Naive thymus-derived CD4-positive, alpha-beta T cell (primary cell): Measurements from ENCODE around the gene DDC. TPM values are rescaled to one million over a fixed set of nuclear protein-coding genes. Genes with fewer than 3 reads are reported as not detected.

Experiments
- ATAC-seq: fragments of 150-1000 bp; cut with Tn5 transposase; 2 replicates; pipeline ENCODE4 v1.10.0; 2021; ENCODE audit warnings: mild to moderate bottlenecking, moderate library complexity
- CTCF ChIA-PET: fragments of 350-600 bp; sonication (Branson Sonifier 250); formaldehyde crosslinking; loops from one replicate; lab custom pipeline; 2021; ENCODE audit warnings: antibody characterized with exemption; lab: Charles Lee
- POLR2A ChIA-PET: fragments of 350-600 bp; sonication (Branson Sonifier 250); formaldehyde crosslinking; loops from one replicate; lab custom pipeline; 2021; ENCODE audit warnings: antibody characterized with exemption, inconsistent platforms; lab: Charles Lee
- DNase-seq, 9 donors: peaks; one replicate each; pipeline versions ENCODE4 v3.0.0 to v3.0.0-alpha.2; 2020 to 2022; ENCODE audit warnings: mixed read lengths in 1 of 9
- H3K27ac ChIP-seq: one replicate; pipeline ENCODE4 v1.7.0; 2013; ENCODE audit warnings: mild to moderate bottlenecking, low read depth, low read length, moderate library complexity
- H3K27me3 ChIP-seq, 2 donors: one replicate each; pipeline ENCODE4 v1.7.0; 2013; ENCODE audit warnings: low read length in 2 of 2, mild to moderate bottlenecking in 2 of 2, moderate library complexity in 2 of 2; ENCODE audit not compliant: control insufficient read depth in 2 of 2, insufficient read depth in 2 of 2
- H3K36me3 ChIP-seq, 3 experiments: 1 replicate in 2 of 3; 2 replicates in 1 of 3; pipeline ENCODE4 v1.7.0; 2013; ENCODE audit warnings: low read length in 3 of 3, mild to moderate bottlenecking in 3 of 3, moderate library complexity in 1 of 3; ENCODE audit not compliant: insufficient read depth in 3 of 3, control insufficient read depth in 2 of 3
- H3K4me1 ChIP-seq, 2 donors: one replicate each; pipeline ENCODE4 v1.7.0; 2013; ENCODE audit warnings: low read length in 2 of 2, mild to moderate bottlenecking in 2 of 2, moderate library complexity in 1 of 2; ENCODE audit not compliant: control insufficient read depth in 2 of 2, insufficient read depth in 2 of 2
- H3K4me3 ChIP-seq: 2 replicates; pipeline ENCODE4 v1.7.0; 2013; ENCODE audit warnings: mild to moderate bottlenecking, low read length
- H3K9me3 ChIP-seq, 3 experiments: 1 replicate in 2 of 3; 2 replicates in 1 of 3; pipeline ENCODE4 v1.7.0; 2013; ENCODE audit warnings: low read length in 3 of 3; ENCODE audit not compliant: control insufficient read depth in 2 of 3
- H3K27ac Mint-ChIP-seq, 9 donors: one replicate each; pipeline ENCODE4 v1.8.0; 2020 to 2022; ENCODE audit warnings: mixed read lengths in 9 of 9, mild to moderate bottlenecking in 8 of 9, moderate library complexity in 5 of 9, inconsistent platforms in 2 of 9
- H3K27me3 Mint-ChIP-seq, 5 donors: one replicate each; pipeline ENCODE4 v1.8.0; 2021 to 2022; ENCODE audit warnings: mixed read lengths in 5 of 5, mild to moderate bottlenecking in 1 of 5
- H3K36me3 Mint-ChIP-seq, 5 donors: one replicate each; pipeline ENCODE4 v1.8.0; 2020 to 2022; ENCODE audit warnings: mixed read lengths in 5 of 5, mild to moderate bottlenecking in 3 of 5, inconsistent platforms in 1 of 5
- H3K4me1 Mint-ChIP-seq, 7 donors: one replicate each; pipeline ENCODE4 v1.8.0; 2020 to 2022; ENCODE audit warnings: mixed read lengths in 7 of 7, mild to moderate bottlenecking in 3 of 7, inconsistent platforms in 1 of 7
- H3K4me3 Mint-ChIP-seq, 10 donors: one replicate each; pipeline ENCODE4 v1.8.0; 2020 to 2022; ENCODE audit warnings: mild to moderate bottlenecking in 10 of 10, mixed read lengths in 10 of 10, moderate library complexity in 6 of 10, inconsistent platforms in 2 of 10
- H3K9me3 Mint-ChIP-seq, 11 donors: one replicate each; pipeline ENCODE4 v1.8.0; 2020 to 2022; ENCODE audit warnings: mixed read lengths in 11 of 11, mild to moderate bottlenecking in 4 of 11, inconsistent platforms in 1 of 11, moderate library complexity in 1 of 11
- intact Hi-C, 2 donors: fragments of 100-400 bp; cut with micrococcal nuclease; formaldehyde crosslinking; loops; one replicate each; pipeline ENCODE4 v1.15.1; 2023
- polyA plus RNA-seq, 2 donors: library from polyadenylated mRNA; unstranded; fragments of 300-500 nt; fragmentation: Illumina TruSeq; gene quantifications; one replicate each; pipeline ENCODE4 v1.2.3, GENCODE V29; 2021
- total RNA-seq, 6 experiments: library from RNA in 5 of 6; stranded (reverse) in 5 of 6; gene quantifications; 1 replicate in 5 of 6; 2 replicates in 1 of 6; pipeline ENCODE4 v1.2.3 and lab custom pipeline; 2021 to 2026

The DDC gene
- total and polyA plus RNA-seq, 7 experiments from 2014 or later = not detected

DNA sequence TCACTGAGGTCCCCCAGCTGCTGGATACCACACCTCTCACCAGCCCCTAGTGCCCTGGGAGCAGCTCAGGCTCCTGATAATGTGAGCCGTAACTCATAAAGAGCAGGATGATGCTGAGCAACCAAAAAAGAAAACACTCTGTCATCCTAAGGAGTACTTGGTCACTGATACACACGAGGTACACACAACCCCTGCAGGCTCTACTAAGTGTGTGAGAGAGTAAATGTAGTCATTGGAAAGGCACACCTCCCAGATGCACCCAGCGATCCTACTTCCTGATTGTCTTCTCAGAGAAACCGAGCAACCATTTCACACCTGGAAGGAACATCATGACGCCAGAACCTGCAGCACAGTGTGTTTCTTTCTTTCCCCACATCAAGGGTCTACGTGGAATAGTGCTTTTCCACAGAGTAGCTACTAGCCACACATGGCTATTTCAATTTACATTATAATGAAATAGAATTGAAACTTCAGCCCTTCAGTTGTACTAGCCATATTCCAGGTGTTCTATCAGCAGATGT, 149.3 kb downstream of the DDC start:
- peak in 1 of 9 donors; percentile 33 for DNase-seq
- ATAC-seq = no peak
- Histone ChIP-seq H3K4me1 (peaks cover 0 to 22% of the 10 kb centered on the region in 2 donors), H3K27me3 (no peaks in the 10 kb centered on the region), H3K4me3 (no peak overlapping the region), H3K9me3 (no peaks in the 10 kb centered on the region), H3K27ac (no peak overlapping the region), H3K36me3 (no peaks in the 10 kb centered on the region)
- ChIA-PET POLR2A (interaction anchor here (0.5 to 1.8 kb wide), 11 partner anchors 8 to 323 kb away, joined by 3 to 5 read pairs (median 3); partner anchors contain the start of gene ZPBP), CTCF (interaction anchor here (0.7 to 7.1 kb wide), 8 partner anchors 17 to 322 kb away, joined by 3 to 77 read pairs (median 16); partner anchors contain the start of gene ZPBP)
- H3K27me3 Mint-ChIP-seq = no peaks in the 10 kb centered on the region
- H3K4me1 Mint-ChIP-seq = peaks cover 19 to 43% (median 34%) of the 10 kb centered on the region in 7 donors
- peak overlapping the region; percentile 70 to 84 (median 81) for H3K4me3 Mint-ChIP-seq
- no peaks in the 10 kb centered on the region for H3K9me3 Mint-ChIP-seq
- H3K36me3 Mint-ChIP-seq = no peaks in the 10 kb centered on the region
- peak overlapping the region; percentile 19 to 88 (median 60) for H3K27ac Mint-ChIP-seq
- intact Hi-C loops = loop anchor here in 1 of 2 donors (2.0 kb wide), 1 partner anchor 33 kb away; no protein-coding TSS in a partner anchor

GRCh38 chr7:50413561-50413960, 151.6 kb downstream of the DDC start:
- no peaks in the 10 kb centered on the region for H3K36me3 Mint-ChIP-seq
- no peak overlapping the region for H3K4me3 Mint-ChIP-seq
- Histone ChIP-seq H3K27ac (no peak overlapping the region), H3K27me3 (no peaks in the 10 kb centered on the region), H3K4me3 (no peak overlapping the region), H3K4me1 (peaks cover 0 to 31% of the 10 kb centered on the region in 2 donors), H3K36me3 (no peaks in the 10 kb centered on the region), H3K9me3 (no peaks in the 10 kb centered on the region)
- H3K27ac Mint-ChIP-seq = peak overlapping the region in 1 of 9 donors; percentile 8
- no peak for ATAC-seq
- H3K4me1 Mint-ChIP-seq = peaks cover 32 to 64% (median 57%) of the 10 kb centered on the region in 7 donors
- DNase-seq = no peak
- no peaks in the 10 kb centered on the region for H3K9me3 Mint-ChIP-seq
- intact Hi-C loops = no loop called here
- H3K27me3 Mint-ChIP-seq = no peaks in the 10 kb centered on the region
- CTCF ChIA-PET = no interaction called here
- POLR2A ChIA-PET = interaction anchor here (0.5 to 1.6 kb wide), 2 partner anchors 156 to 208 kb away, joined by 3 to 4 read pairs; no protein-coding TSS in a partner anchor

GRCh38 chr7:50412973-50413372, 152.2 kb downstream of the DDC start:
- ChIA-PET POLR2A (interaction anchor here (1.6 kb wide), 1 partner anchor 208 kb away, joined by 4 read pairs; no protein-coding TSS in a partner anchor), CTCF (interaction anchor here (0.7 to 1.4 kb wide), 2 partner anchors 12 to 44 kb away, joined by 3 to 4 read pairs; no protein-coding TSS in a partner anchor)
- Mint-ChIP-seq H3K27ac (peak overlapping the region in 1 of 9 donors; percentile 7), H3K36me3 (peaks cover 0 to 4% (median 0%) of the 10 kb centered on the region in 5 donors), H3K4me1 (peaks cover 36 to 69% (median 62%) of the 10 kb centered on the region in 7 donors), H3K27me3 (no peaks in the 10 kb centered on the region), H3K4me3 (no peak overlapping the region), H3K9me3 (no peaks in the 10 kb centered on the region)
- intact Hi-C loops = no loop called here
- Histone ChIP-seq H3K27ac (no peak overlapping the region), H3K4me1 (peaks cover 0 to 31% of the 10 kb centered on the region in 2 donors), H3K36me3 (no peaks in the 10 kb centered on the region), H3K27me3 (no peaks in the 10 kb centered on the region), H3K9me3 (no peaks in the 10 kb centered on the region), H3K4me3 (no peak overlapping the region)
- ATAC-seq = no peak
- DNase-seq = no peak

DNA sequence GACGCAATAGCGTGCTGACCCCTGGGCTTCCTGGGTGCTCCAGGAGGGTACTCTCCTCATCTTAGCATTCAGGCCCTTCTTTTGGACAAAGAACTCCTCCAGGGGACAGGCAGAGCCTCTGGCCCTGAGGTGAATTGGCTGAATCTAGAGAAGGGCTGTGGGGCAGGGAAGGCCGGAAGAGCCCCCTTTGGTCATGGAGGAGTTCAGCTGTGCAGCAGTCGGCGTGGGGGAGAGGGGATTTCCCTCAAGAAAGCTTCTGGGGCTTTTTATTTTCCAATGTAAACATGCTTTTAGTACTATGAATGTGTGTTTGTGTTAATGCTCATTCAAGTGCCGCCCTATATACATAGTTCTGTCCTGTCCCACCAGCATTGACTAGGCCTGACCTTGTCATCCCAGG, 153.9 kb downstream of the DDC start:
- Mint-ChIP-seq H3K27ac (peak overlapping the region in 6 of 9 donors; percentile 24 to 73 (median 56)), H3K36me3 (peaks cover 0 to 6% (median 0%) of the 10 kb centered on the region in 5 donors), H3K4me3 (peak overlapping the region in 2 of 10 donors; percentile 36 to 53), H3K27me3 (no peaks in the 10 kb centered on the region), H3K4me1 (peaks cover 42 to 69% (median 63%) of the 10 kb centered on the region in 7 donors), H3K9me3 (no peaks in the 10 kb centered on the region)
- peaks cover 0 to 19% of the 10 kb centered on the region in 2 donors for H3K4me1 ChIP-seq
- intact Hi-C loops = no loop called here
- no peak overlapping the region for H3K4me3 ChIP-seq
- ChIA-PET POLR2A (interaction anchor here (0.6 to 1.4 kb wide), 3 partner anchors 39 to 278 kb away, joined by 3 to 5 read pairs (median 4); no protein-coding TSS in a partner anchor), CTCF (interaction anchor here (1.4 kb wide), 1 partner anchor 267 kb away, joined by 3 read pairs; no protein-coding TSS in a partner anchor)
- DNase-seq (no peak), ATAC-seq (no peak)
- no peak overlapping the region for H3K27ac ChIP-seq
- H3K9me3 ChIP-seq = no peaks in the 10 kb centered on the region
- no peaks in the 10 kb centered on the region for H3K36me3 ChIP-seq
- H3K27me3 ChIP-seq = no peaks in the 10 kb centered on the region

DNA sequence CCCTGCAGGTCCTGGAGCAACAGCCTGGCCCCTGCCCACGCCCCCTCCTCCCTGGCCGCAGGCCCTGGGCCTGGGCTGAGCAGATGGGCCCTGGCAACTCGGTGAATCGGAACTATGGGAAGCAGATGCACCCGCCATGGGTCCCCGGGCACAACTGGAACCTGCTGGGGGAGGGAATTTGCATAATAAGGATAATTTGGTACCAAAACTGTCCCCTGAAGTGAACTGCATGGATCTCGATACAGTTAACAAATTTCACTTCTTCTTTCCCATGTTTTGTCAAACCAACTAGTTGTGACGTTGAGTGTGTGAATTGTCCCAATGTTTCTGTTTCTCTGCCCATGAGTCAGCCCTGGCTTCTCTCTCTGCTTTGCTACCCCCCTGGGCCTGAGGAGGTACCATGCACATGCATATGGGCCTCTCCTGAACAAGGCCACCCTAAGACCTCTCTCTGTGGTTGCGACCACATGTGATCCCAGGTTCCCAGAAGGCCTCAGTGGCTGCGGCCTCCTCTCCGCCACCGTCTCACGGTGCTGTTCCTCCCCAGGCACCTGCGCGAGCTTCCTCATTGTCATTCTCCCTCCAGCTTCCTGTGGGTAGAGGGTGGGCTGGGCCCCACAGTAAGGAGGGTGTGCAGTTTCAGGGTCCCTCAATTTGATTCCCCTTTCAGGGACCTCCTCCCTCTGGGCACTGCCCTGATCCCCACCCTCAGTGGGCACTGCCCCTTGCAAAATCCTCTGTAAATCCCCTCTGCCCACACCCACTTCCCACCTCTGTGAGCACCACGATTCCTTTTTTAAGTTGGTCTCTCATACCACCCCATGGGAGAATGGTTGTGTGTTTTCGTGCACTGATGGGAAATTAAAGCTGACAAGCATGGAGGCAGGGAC, 155.1 kb downstream of the DDC start:
- Mint-ChIP-seq H3K4me3 (peak overlapping the region in 8 of 10 donors; percentile 7 to 73 (median 54)), H3K36me3 (peaks cover 0 to 11% (median 0%) of the 10 kb centered on the region in 5 donors), H3K9me3 (no peaks in the 10 kb centered on the region), H3K4me1 (peaks cover 45 to 69% (median 64%) of the 10 kb centered on the region in 7 donors), H3K27me3 (no peaks in the 10 kb centered on the region), H3K27ac (peak overlapping the region; percentile 34 to 85 (median 74))
- Histone ChIP-seq H3K9me3 (no peaks in the 10 kb centered on the region), H3K27ac (no peak overlapping the region), H3K27me3 (no peaks in the 10 kb centered on the region), H3K4me3 (no peak overlapping the region), H3K4me1 (peaks cover 0 to 12% of the 10 kb centered on the region in 2 donors), H3K36me3 (no peaks in the 10 kb centered on the region)
- intact Hi-C loops = no loop called here
- ATAC-seq (peak; percentile 72), DNase-seq (no peak)
- CTCF ChIA-PET = interaction anchor here (0.9 to 1.4 kb wide), 2 partner anchors 266 to 270 kb away, joined by 3 to 8 read pairs; no protein-coding TSS in a partner anchor
- POLR2A ChIA-PET = interaction anchor here (1.1 to 1.4 kb wide), 3 partner anchors 28 to 47 kb away, joined by 3 to 5 read pairs (median 3); no protein-coding TSS in a partner anchor
